ENCODE results near the gene PET117.
"Not testable (repeated sequence)": the region's sequence is repeated elsewhere in the genome, so short reads cannot be mapped to it uniquely, and the experiment has no call there.

PET117 gene

GRCh38 chr20:18164356-18164755, 26.7 kb downstream of the PET117 start:
- DNase-seq (ENCODE audit: low spot score) = no peak

- DNase-seq (ENCODE audit: low spot score) = no peak
These were observed 27.9 kb downstream of the PET117 start for GRCh38 chr20:18165553-18165952.

DNA sequence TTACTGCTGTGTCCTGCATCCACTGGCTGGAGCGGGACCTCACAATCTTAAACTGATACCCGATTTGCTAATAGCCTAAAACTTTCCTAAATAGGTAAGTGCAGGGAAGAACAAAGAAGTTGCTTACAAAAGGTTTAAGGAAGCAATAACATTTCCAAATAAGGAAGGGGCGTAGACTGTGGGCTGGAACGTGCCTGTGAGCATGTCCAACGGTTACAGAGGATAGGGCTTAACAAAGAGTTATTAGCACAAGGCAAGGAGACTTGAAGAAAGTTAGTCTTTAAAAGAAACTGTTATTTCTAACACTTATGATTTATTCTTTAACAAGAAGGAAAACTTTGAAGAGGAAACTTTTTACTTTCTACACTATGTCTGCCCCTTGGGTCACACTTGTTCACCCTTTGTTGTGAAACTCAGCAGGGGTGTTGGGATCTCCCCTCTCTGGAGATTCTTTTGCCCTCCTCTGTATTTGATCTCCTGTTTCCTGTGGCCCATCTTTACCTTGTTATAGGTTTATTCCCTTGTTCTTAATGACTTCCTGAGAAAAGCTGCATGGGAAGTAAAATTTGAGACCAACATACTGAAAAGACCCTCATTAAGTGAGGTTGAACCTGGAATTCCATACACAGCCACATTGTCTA, 28.7 kb downstream of the PET117 start:
- DNase-seq (ENCODE audit: low spot score) = no peak

DNA sequence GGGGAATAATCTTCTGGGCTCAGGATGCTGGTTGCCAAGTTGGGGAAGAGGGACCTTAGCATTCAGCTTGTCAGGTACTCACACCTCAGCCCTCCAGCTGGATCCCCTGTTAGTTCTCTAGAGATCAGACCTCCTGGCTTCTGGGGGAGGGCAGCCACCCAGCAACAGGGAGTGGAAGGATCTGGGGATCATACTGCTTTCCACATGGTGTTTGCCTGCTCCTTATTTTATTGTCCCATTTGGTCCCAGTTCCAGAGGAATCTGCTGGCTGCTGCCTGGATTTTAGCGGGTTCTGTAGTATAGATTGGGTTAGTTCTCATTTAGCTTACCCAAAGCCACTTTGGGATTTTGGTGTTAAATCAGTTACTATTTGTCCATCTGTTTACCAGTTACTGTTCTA, 29.3 kb downstream of the PET117 start:
- DNase-seq (ENCODE audit: low spot score) = no peak

- DNase-seq (ENCODE audit: low spot score) = no peak
These were observed 34.7 kb downstream of the PET117 start for GRCh38 chr20:18172379-18172778.

DNA sequence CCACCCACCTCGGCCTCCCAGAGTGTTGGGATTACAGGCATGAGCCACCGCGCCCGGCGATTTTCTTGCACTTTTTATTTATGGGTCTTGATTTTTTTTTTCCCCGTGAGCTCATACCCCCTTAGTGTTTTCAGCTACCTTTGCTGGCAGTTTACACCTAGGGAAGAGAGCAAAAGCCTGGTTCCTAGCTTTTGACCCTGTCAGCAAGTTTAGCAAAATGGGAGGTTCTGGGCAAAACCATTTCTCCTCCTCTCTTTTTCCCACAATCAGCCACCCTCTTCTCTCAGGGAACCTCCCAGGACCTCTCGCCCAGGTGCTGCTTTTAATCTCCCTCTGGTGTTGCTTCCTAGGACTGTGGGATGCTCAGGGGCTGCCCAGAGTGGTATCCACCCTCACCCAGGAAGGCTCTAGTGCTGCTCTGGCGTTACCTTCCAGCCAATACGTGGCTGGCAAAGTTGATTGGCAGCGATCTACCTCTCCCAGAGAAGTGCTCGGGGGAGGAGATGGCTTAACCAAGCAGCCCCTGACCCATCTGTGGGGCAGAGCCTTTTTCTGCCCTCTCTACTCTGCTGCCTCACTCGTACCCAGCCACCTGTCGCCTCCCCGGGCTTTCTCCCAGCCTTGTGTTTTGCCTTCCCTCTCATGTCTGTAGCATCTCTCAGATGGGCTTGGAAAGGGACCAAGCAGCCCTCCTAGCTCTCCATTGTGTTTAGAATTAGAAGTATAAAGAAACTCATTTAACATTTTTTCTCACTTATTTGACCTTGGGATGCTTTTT, 37.4 kb downstream of the PET117 start:
- no peak for DNase-seq (ENCODE audit: low spot score)

DNA sequence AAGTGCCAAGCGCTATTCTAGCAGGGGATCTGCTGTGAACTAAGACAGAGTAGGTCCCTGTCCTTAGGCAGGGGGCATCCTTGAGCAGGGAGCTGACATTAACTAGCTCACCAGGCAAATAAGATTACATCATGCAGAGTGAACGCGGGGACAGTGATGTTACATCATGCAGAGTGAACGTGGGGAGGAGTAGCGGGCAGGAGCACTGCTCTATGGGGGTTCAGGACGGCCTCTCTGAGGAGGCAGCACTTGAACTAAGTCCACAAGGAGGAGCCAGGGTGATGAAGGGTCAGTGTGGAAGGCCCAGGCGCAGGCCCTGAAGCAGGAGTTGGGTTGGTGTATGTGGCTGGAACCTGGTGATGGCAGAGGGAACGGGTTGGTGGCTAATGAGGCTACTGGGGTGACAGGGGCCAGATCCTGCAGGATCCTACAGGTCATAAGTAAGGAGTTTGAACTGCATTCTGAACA, 38.7 kb downstream of the PET117 start:
- DNase-seq (ENCODE audit: low spot score) = no peak

GRCh38 chr20:18180366-18180765, 42.7 kb downstream of the PET117 start:
- DNase-seq (ENCODE audit: low spot score) = not testable (repeated sequence)

- DNase-seq (ENCODE audit: low spot score) = no peak
These were observed 43.2 kb downstream of the PET117 start for GRCh38 chr20:18180815-18181214.

DNA sequence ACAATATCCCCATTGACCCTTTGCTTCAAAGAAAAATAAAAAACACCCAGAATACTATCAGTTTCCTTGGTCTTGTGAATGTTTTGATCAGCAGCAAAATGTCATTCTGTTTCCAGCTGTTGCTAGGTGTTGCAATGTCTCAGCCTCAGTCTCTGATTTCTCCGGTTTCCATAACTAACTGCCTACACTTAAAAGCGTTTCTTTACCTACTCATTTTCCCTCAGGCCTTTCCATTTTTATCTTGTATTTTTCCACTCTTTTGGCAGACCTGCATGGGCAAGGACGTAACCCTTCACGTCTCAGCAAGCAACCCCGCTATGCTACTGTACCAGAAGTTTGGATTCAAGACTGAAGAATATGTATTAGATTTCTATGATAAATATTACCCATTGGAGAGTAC, 49.4 kb downstream of the PET117 start:
- DNase-seq (ENCODE audit: low spot score) = no peak

DNA sequence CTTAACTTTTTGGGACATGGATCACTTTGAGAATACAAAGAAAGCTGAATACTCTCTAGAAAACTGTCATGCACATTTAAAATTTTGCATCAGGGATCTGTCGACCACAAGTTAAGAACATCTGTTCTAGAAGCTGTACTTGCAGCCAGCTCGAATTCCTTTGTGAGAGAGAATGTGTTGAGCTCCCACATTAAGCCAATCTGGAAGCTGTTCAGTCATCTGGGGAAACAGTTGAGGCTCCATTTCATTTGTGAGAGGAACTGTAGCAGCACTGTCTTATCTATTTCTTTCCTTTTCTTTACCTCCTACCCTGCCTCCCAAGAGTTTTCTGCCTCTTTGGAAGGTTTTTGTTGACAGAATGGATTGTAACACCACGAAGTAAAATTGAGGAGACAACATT, 50.8 kb downstream of the PET117 start:
- no peak for DNase-seq (ENCODE audit: low spot score)

GRCh38 chr20:18190338-18191233, 52.9 kb downstream of the PET117 start:
- no peak for DNase-seq (ENCODE audit: low spot score)

GRCh38 chr20:18191306-18191705, 53.6 kb downstream of the PET117 start:
- DNase-seq (ENCODE audit: low spot score) = no peak

Data from ecto neural progenitor cell (in vitro differentiated cells).